Measurements from ENCODE around the gene KDSR. TPM values are rescaled to one million over a fixed set of nuclear protein-coding genes. Genes with fewer than 3 reads are reported as not detected.
"Not testable (repeated sequence)": the region's sequence is repeated elsewhere in the genome, so short reads cannot be mapped to it uniquely, and the experiment has no call there.

Gene KDSR
- total and polyA plus RNA-seq, 7 donors = 10.4 to 33.0 (median 21.6) TPM

DNA sequence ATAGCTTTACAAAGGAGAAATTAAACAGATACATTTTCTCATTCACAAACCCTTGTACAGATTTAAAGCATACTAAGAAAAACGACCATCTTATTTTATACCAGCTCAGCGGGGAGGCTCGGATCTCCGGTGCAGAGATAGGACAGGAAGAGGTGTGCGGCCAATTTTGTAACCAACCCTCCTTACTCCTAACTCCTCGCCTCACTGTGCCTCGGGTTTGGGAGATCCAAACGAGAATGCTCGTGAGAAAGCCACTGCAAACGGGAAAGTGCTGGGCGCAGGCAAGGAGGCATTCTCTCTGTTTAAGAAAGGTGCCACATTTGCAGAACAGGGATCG, 1.2 kb downstream of the KDSR start:
- WGBS, 3 donors = 2 to 4% (median 3%) methylated on average over 12 of the region's 12 CpGs
- intact Hi-C loops (cut with DNase I) = loop anchor here (2.0 kb wide), 1 partner anchor 57 kb away; the partner anchor contains the start of gene VPS4B (in 2 of the 2)
- peaks cover 25% of the 10 kb centered on the region for H3K4me1 ChIP-seq
- no peaks in the 10 kb centered on the region for H3K27me3 ChIP-seq (ENCODE audit: insufficient read depth in 3 of 3, low read length in 2 of 3)
- H3K36me3 ChIP-seq (ENCODE audit: insufficient read depth in 1 of 2, low read depth in 1 of 2) = peaks cover 5 to 25% of the 10 kb centered on the region in 2 donors
- H3K27ac ChIP-seq = peak overlapping the region; percentile 90
- no peaks in the 10 kb centered on the region for H3K9me3 ChIP-seq
- DNase-seq (no peak), ATAC-seq (no peak)
- H3K4me3 ChIP-seq = peak overlapping the region; percentile 70
- TF ChIP-seq, protein P1, sequence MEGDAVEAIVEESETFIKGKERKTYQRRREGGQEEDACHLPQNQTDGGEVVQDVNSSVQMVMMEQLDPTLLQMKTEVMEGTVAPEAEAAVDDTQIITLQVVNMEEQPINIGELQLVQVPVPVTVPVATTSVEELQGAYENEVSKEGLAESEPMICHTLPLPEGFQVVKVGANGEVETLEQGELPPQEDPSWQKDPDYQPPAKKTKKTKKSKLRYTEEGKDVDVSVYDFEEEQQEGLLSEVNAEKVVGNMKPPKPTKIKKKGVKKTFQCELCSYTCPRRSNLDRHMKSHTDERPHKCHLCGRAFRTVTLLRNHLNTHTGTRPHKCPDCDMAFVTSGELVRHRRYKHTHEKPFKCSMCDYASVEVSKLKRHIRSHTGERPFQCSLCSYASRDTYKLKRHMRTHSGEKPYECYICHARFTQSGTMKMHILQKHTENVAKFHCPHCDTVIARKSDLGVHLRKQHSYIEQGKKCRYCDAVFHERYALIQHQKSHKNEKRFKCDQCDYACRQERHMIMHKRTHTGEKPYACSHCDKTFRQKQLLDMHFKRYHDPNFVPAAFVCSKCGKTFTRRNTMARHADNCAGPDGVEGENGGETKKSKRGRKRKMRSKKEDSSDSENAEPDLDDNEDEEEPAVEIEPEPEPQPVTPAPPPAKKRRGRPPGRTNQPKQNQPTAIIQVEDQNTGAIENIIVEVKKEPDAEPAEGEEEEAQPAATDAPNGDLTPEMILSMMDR (IDR thresholded peaks at IDR 0.05) = no peak

DNA sequence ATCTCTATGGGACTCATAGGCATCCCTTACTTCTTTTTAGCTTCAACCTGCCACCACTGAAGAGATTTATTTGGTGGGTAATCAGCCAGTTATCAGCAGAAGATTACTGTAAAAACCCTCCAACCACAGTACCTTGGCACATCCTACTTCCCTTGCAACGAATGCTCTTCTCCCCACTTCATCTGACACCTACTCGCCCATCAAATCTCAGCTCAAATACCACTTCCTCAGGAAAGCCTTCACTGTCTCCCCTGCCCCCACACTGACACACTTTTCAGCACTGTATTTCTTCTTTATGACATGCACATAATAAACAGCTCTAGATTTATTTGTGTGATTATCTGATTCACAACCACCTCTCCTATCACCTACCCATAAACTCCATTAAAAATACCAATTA, 3.1 kb downstream of the KDSR start:
- Histone ChIP-seq H3K9me3 (no peaks in the 10 kb centered on the region), H3K27ac (peak overlapping the region; percentile 3), H3K36me3 (ENCODE audit: insufficient read depth in 1 of 2, low read depth in 1 of 2) (peaks cover 5 to 43% of the 10 kb centered on the region in 2 donors), H3K4me1 (peaks cover 25% of the 10 kb centered on the region), H3K4me3 (no peak overlapping the region), H3K27me3 (ENCODE audit: insufficient read depth in 3 of 3, low read length in 2 of 3) (no peaks in the 10 kb centered on the region)
- 69 to 87% (median 77%) methylated on average over 2 of the region's 2 CpGs for WGBS, 3 donors
- intact Hi-C loops (cut with DNase I) = loop anchor here in 1 of 2 donors (5.0 kb wide), 1 partner anchor 48 kb away; no protein-coding TSS in a partner anchor
- DNase-seq = no peak
- ATAC-seq = no peak
- TF ChIP-seq, protein P1 (IDR thresholded peaks at IDR 0.05) = no peak

DNA sequence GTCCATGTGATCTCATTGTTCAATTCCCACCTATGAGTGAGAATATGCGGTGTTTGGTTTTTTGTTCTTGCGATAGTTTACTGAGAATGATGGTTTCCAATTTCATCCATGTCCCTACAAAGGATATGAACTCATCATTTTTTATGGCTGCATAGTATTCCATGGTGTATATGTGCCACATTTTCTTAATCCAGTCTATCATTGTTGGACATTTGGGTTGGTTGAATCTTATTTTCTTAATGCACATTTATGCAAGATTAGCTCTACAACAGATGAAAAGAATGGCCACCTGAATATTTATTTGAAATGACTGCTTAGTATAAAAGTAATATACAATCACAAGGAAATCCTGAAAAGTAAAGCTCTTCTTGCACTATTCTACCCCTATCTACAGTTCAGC, 3.6 kb downstream of the KDSR start:
- peaks cover 5 to 48% of the 10 kb centered on the region in 2 donors for H3K36me3 ChIP-seq (ENCODE audit: insufficient read depth in 1 of 2, low read depth in 1 of 2)
- H3K27ac ChIP-seq; DNase-seq; ATAC-seq; H3K27me3 ChIP-seq (ENCODE audit: insufficient read depth in 3 of 3, low read length in 2 of 3); H3K4me3 ChIP-seq; H3K9me3 ChIP-seq: not testable (repeated sequence)
- no CpG with 5 or more reads among the region's 2 CpGs for WGBS, 3 donors
- H3K4me1 ChIP-seq = peaks cover 23% of the 10 kb centered on the region
- intact Hi-C loops (cut with DNase I) = loop anchor here in 1 of 2 donors (5.0 kb wide), 1 partner anchor 49 kb away; no protein-coding TSS in a partner anchor

DNA sequence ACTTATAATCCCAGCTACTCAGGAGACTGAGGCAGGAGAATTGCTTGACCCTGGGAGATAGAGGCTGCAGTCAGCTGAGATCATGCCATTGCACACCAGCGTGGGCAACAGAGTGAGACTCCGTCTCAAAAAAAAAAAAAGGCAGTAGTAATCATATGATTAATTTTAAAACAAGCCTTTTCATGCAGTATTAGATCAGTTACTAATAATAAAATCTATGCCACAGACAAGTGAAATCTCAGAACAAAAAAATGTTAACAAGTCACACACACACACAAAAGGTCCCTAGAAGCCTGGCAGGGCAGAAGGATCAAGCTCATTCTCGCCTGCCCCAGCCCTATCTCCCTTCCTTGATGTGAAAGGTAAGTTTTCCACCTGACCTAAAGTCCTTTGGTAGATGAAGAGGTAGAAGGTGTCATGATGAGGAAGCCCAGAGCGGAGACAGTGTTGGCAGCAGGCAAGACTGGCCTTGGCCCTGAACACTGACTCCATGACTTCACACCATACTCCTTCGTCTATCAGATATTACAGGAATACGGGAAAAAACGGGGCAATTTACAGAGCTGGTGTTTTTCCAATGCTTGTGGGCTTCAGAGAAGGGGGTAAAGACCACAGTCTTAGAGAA, 10.6 kb downstream of the KDSR start:
- DNase-seq (no peak), ATAC-seq (peak in 2 of 4 donors; percentile 44 to 46)
- intact Hi-C loops (cut with DNase I) = no loop called here
- Histone ChIP-seq H3K36me3 (ENCODE audit: insufficient read depth in 1 of 2, low read depth in 1 of 2) (peaks cover 17 to 99% of the 10 kb centered on the region in 2 donors), H3K27ac (peak overlapping the region; percentile 26), H3K4me3 (no peak overlapping the region), H3K4me1 (peaks cover 4% of the 10 kb centered on the region), H3K9me3 (no peaks in the 10 kb centered on the region), H3K27me3 (ENCODE audit: insufficient read depth in 3 of 3, low read length in 2 of 3) (no peaks in the 10 kb centered on the region)
- TF ChIP-seq, protein P1 (IDR thresholded peaks at IDR 0.05) = no peak
- 75 to 93% (median 81%) methylated on average over 7 of the region's 7 CpGs for WGBS, 3 donors

DNA sequence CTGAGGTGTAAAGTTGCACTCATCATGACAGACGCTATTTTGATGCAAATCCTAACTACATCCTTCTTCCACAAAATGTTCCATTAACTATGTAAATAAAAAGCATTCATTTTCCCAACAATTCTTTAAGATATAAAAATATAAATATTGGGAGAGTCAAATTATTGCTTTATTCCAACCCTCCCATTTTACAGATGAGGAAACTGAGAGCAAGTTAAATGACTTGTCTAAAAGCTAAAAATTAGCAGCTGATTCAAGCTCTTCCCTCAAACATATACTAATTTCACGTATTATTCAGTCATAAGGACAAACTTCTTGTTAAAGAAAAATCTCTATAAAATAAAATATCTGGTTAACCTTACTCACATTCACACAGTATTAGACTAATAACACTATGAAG, 16.8 kb downstream of the KDSR start:
- Histone ChIP-seq H3K27ac (no peak overlapping the region), H3K36me3 (ENCODE audit: insufficient read depth in 1 of 2, low read depth in 1 of 2) (peaks cover 10 to 86% of the 10 kb centered on the region in 2 donors), H3K27me3 (ENCODE audit: insufficient read depth in 3 of 3, low read length in 2 of 3) (no peaks in the 10 kb centered on the region), H3K4me1 (peaks cover 16% of the 10 kb centered on the region), H3K4me3 (no peak overlapping the region), H3K9me3 (no peaks in the 10 kb centered on the region)
- TF ChIP-seq, protein P1 (IDR thresholded peaks at IDR 0.05) = no peak
- intact Hi-C loops (cut with DNase I) = no loop called here
- ATAC-seq (no peak), DNase-seq (no peak)
- 48 to 50% (median 48%) methylated on average over 2 of the region's 2 CpGs for WGBS, 3 donors
